HG03442 (cell line): Measurements from ENCODE around the gene UBE2E2.

Experiments
- ATAC-seq: cut with Tn5 transposase; IDR thresholded peaks from one replicate; pipeline ENCODE4 v1.9.1; 2021; ENCODE audit warnings: mild to moderate bottlenecking, moderate library complexity; ENCODE audit not compliant: unreplicated experiment

Gene UBE2E2

DNA sequence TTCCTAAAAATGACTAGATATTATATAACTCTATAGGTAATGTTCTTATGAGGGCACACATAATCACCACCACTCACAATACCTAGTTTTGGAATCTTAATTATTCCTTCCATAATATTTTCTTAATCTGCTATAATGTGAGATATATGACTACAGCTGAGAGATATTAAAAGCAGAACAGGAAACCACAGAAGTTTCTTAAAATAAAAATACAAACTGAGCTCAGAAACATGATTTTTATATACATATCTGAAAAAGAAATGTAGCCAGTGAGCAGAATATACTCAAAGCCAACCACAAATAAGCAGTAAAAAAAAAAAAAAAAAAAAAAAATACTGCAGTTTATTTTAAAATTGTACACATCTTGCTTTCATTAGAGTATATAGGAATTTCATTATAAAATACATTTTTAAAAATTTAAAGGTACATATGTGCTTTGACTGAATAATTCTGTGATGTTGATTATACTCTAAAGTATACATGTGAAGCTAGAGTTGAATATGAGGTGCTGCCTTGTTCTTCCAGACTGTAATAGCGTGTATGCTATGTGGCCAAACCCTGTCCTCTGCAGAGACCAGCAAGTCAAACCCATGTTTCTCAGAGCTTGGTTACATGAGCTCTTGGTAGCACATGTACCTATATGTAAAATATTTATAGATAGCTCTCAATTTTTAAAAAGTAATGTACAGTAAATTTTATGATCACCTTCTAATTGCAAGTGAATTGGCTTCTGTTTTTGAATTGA lies 175.0 kb downstream of the UBE2E2 start:
- ATAC-seq, result peak; percentile 50

- ATAC-seq, result no peak
These were observed 180.7 kb downstream of the UBE2E2 start for GRCh38 chr3:23383875-23384274.

- ATAC-seq, result no peak
These were observed 182.2 kb downstream of the UBE2E2 start for GRCh38 chr3:23385327-23385726.

DNA sequence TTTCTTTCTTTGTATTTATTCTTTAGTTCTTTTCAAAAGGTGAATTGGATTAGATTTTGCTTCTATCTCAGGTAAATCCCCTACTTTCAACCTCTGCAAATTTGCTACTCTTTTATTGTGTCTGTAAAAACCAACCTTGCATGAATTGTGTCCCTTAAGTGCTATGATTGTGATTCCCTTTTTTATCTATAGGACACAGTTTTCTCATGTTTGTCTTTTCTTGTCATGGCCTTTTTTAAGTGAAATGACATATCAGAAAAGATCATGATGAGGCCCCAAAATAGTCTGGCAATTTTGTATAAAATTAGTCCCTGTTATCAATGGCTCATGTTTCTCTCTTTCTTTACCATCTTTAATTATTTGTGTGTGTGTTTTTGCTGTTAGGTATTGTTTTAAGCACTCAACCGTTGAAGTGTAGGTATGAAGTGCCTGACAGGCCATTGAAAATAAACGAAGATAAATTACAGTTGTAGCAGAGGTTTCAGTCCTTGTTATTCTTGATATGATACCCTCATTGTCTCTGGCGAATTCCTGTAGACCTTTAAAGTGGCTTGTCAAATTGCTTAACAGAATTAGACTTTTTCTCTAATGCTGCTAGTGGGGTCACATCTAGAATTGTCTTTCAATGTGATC lies 184.3 kb downstream of the UBE2E2 start:
- ATAC-seq, result no peak

DNA sequence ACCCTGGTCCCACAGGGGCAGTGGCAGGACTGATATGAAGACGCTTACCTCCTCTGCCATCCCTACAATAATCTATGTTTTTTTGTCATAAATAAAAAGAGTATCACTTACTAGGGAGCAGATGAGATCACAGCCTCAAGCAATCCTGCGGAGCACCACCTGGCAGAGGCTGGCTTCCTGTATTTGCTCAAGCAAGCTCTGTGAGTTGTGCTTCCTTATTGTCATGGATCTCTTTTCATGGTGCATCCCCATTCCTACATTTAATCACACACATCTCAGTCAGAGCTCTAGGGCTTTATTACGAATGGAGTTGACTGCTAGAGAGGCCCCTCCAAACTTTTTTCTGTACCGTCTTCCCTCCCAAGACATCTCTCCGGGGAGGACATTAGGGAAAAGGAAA lies 186.0 kb downstream of the UBE2E2 start:
- no peak for ATAC-seq

- no peak for ATAC-seq
These were observed 186.6 kb downstream of the UBE2E2 start for GRCh38 chr3:23389686-23390085.

GRCh38 chr3:23390446-23390845 lies 187.3 kb downstream of the UBE2E2 start:
- ATAC-seq, result no peak

GRCh38 chr3:23390989-23391553 lies 187.9 kb downstream of the UBE2E2 start:
- no peak for ATAC-seq

GRCh38 chr3:23395115-23395514 lies 192.0 kb downstream of the UBE2E2 start:
- peak; percentile 63 for ATAC-seq

DNA sequence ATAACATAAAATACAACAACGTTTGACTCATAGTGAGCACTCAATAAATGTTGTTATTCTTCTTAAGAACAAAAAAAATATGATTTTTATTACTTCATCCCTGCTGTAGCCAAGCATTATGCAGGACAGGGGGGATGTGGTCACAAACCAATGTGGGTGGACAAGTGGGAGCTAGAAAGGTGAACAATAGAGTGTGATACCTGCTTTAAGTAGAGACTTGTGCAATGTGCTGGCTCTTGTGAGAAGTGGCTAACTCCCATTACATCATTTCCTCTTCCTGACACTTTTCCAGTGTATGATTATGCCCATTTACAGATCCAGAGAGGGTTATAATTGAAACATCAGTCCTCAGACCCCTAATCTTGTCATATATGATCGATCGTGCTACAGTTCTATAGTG lies 193.6 kb downstream of the UBE2E2 start:
- ATAC-seq, result no peak

DNA sequence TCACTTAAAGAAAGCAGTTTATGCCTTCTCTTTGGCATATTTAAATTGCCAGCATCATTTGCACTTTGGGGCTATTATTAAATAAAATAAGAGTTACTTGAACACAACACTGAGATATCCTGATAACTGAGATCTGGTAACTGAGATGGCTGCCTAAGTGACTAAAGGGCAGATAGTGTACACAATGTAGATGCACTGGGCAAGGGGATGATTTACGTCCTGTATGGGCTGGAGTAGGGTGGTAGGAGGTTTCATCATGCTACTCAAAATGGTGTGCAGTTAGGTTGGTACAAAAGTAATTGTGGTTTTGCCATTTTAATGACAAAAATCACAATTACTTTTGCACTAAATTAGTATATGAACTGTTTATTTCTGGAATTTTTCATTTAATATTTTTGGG lies 196.1 kb downstream of the UBE2E2 start:
- no peak for ATAC-seq

DNA sequence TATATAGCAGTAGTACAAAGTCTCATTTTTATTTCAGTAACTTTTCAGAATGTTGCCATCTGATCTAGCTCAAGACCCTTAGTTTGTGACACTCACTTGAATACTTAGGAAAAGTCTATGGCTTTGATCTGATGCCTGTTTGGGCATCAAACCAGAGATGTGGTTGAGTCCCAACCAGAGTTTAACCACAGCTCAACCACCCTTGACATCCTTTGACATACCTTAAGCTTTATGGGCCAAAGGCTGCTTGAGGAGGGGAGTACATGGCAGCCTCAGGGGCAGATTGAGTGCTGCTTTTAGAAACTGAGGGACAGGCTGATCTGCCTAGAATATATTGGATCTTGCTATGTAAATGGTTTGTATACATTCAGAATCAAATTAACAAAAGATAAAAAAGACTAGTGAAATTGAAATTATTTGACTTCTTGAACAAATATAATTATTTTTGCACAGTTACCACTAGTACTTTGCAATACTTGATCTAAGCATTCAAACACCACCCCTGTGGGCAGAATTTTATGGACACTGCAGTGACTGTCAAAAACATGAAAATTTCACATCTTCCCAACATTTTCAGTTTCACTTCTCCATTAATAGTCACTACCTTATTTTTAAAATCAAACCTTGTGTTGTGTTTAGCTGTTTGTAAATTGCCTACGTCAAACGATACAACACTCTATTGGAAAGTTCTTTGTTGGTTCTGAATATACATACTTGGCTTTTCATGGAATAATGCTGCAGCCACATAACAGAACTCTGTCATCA lies 199.8 kb downstream of the UBE2E2 start:
- peak; percentile 41 for ATAC-seq

DNA sequence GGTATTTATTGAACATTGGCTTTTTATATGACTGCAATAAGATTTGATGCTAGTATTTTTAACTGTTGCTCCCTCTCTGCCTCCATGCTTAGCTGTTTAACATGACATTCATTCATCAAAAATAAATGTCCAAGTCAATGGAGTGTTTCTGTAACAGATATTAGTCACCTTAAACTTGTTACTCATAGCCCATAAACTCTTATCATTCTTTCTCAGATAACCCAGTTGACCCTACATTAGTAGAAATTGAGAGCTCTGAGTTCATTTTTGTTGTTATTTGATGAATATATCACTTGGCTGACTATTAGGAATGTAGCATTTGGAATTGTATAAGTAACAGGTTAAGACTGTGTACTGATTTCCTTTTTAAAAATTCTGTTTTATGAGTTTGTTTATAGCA lies 201.1 kb downstream of the UBE2E2 start:
- no peak for ATAC-seq

DNA sequence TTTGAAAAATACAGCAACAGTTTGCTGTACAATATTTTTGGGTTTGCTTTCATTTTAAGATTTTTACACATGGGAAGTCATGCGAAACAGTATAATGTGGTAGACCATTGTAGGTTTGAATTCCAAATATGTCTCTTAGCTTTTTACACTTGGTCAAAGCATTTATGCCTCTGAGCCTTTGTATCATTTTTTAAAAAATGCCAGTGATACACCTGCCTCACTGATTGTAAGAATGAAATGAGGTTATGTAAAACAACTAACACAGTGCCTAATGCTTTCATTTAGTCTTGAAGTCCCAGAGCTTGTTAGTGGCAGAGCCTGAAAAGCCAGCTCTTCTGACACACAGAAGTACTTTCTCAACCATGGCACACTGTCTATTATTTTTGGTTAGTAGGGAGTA lies 202.0 kb downstream of the UBE2E2 start:
- ATAC-seq, result peak; percentile 49

GRCh38 chr3:23406601-23407000 lies 203.5 kb downstream of the UBE2E2 start:
- no peak for ATAC-seq

- no peak for ATAC-seq
These were observed 214.9 kb downstream of the UBE2E2 start for GRCh38 chr3:23418026-23418425.

GRCh38 chr3:23421811-23422516 lies 218.8 kb downstream of the UBE2E2 start:
- peak; percentile 25 for ATAC-seq

- peak; percentile 82 for ATAC-seq
These were observed 219.4 kb downstream of the UBE2E2 start for GRCh38 chr3:23422517-23422851.

DNA sequence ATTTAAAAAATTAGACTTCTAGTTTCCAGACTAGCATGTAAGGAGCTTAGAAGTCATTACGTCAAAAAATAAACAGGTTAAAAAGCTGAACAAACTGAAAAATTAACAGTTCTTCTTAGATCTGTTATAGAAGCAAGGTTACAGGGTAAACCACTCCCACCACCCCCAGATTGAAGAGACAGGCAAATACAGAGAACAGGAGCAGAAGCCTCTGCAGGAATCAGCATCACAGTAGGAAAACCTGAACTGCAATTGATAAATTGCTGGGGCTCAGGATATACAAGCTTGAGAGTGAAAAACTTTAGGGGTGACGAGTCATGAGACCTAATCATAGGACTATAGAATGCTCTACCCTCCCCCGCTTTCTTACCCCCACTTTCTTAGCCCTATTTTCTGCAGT lies 222.3 kb downstream of the UBE2E2 start:
- no peak for ATAC-seq

DNA sequence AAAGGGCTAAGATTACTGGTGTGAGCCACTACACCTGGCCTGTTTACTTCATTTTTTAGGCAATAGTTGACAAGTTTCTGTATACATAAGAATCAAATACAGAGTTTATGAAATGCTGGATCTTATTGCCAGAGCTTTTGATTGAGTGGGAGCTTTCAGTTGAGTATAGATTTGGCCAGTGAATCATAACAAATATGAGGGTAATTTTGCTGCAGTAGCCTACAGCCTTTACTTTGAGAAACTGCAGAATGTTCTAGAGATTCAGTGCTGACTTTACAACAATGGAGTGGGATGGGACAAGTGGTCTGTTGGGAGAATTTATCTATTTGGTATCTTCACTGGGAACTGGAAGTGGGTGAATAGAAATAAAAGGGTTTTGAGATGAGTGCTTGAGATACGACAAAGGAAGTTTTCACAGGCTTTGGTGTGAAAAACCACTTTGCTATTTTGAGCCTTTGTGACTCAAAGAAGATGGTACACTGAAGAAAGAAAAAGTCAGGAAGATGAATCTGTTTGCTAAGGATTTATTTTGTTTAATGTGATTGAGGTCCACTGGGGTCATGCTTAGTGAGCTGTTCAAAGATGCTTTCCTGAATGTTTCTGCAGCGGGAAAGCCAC lies 227.8 kb downstream of the UBE2E2 start:
- no peak for ATAC-seq

DNA sequence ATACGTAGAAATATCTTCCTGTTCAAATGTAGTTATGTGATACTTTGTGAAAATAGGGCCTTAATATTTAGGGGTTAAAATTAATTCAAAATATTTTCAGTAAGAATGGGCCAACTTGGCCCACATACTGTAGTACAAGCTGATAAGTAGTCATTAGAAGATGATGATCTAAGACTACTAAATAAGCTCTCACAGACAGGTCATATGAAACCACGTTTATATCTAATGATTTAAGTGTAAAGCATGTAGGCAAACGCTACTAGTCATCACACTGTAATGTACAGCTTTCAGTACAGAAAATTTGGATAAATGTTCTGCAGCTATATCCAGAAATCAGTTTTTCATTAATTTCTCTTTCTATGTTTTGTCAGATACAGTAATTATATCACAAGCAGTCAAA lies 228.6 kb downstream of the UBE2E2 start:
- no peak for ATAC-seq
